Lung (tissue), 12 donors: Measurements from ENCODE around the gene PANK4. TPM values are rescaled to one million over a fixed set of nuclear protein-coding genes. Genes with fewer than 3 reads are reported as not detected.

Experiments
- ATAC-seq: fragments of 200-7000 bp; cut with Tn5 transposase; one replicate; pipeline ENCODE4 v1.9.1; 2020; ENCODE audit warnings: moderate number of reproducible peaks; ENCODE audit not compliant: insufficient read depth, low FRiP score
- DNase-seq, 3 donors: peaks; one replicate each; pipeline ENCODE4 v3.0.0-alpha.2; 2013 to 2017
- H3K27ac ChIP-seq, 2 donors: one replicate each; pipeline ENCODE4 v1.5.1; 2013; ENCODE audit warnings: mild to moderate bottlenecking in 2 of 2, moderate library complexity in 2 of 2, control low read depth in 1 of 2, inconsistent platforms in 1 of 2, low read depth in 1 of 2, low read length in 1 of 2
- H3K27me3 ChIP-seq, 3 donors: one replicate each; pipeline ENCODE4 v1.5.1; 2013; ENCODE audit warnings: low read length in 2 of 3; ENCODE audit not compliant: control insufficient read depth in 3 of 3, insufficient read depth in 3 of 3
- H3K36me3 ChIP-seq, 4 donors: one replicate each; pipeline ENCODE4 v1.5.1; 2013; ENCODE audit warnings: low read length in 4 of 4, mild to moderate bottlenecking in 1 of 4, moderate library complexity in 1 of 4; ENCODE audit not compliant: control insufficient read depth in 4 of 4, insufficient read depth in 4 of 4
- H3K4me1 ChIP-seq, 5 donors: one replicate each; pipeline ENCODE4 v1.5.1; 2013; ENCODE audit warnings: low read length in 5 of 5, mild to moderate bottlenecking in 2 of 5, moderate library complexity in 1 of 5; ENCODE audit not compliant: control insufficient read depth in 5 of 5, insufficient read depth in 5 of 5
- H3K4me3 ChIP-seq: one replicate; pipeline ENCODE4 v1.5.1; 2013; ENCODE audit warnings: mild to moderate bottlenecking, control low read depth, moderate library complexity
- H3K9ac ChIP-seq, 2 donors: one replicate each; pipeline ENCODE4 v1.5.1; 2013; ENCODE audit warnings: low read length in 2 of 2, control low read depth in 1 of 2; ENCODE audit not compliant: insufficient read depth in 1 of 2
- H3K9me3 ChIP-seq, 4 donors: one replicate each; pipeline ENCODE4 v1.5.1; 2013; ENCODE audit warnings: low read length in 3 of 4, mild to moderate bottlenecking in 1 of 4, moderate library complexity in 1 of 4; ENCODE audit not compliant: control insufficient read depth in 4 of 4, insufficient read depth in 3 of 4
- WGBS, 2 donors: extraction: QIAGEN DNeasy Blood & Tissue Kit; methylation state at CpG; one replicate each; pipeline ENCODE4 v1.1.7; 2013; 5-methylcytosine and 5-hydroxymethylcytosine counted together
- polyA plus RNA-seq, 2 donors: library from polyadenylated mRNA; stranded (reverse); fragments of 200-250 nt; gene quantifications; one replicate each; pipeline ENCODE4 v1.2.1, GENCODE V29; 2013
- total RNA-seq, 2 donors: library from RNA; depleted of rRNA in 1 of 2; stranded (reverse); fragments of >200 nt in 1 of 2; gene quantifications; one replicate each; pipeline ENCODE4 v1.2.1, GENCODE V29; 2014 to 2021
- TF ChIP-seq, protein P1 (sequence below): IDR thresholded peaks from 2 replicates; pipeline ENCODE4 v1.5.1; 2012; ENCODE audit warnings: mild to moderate bottlenecking; ENCODE audit errors: control extremely low read depth, extremely low read depth
- donor health status: control.
- donor health status: control.
- donor health status: Bipolar disorder and iron deficiency.
- donor health status: healthy.
- donor health status: DM: yes; HTN: yes; CAD: no.

Gene PANK4
- total and polyA plus RNA-seq, 4 donors: 17.6 to 36.3 (median 21.7) TPM

DNA sequence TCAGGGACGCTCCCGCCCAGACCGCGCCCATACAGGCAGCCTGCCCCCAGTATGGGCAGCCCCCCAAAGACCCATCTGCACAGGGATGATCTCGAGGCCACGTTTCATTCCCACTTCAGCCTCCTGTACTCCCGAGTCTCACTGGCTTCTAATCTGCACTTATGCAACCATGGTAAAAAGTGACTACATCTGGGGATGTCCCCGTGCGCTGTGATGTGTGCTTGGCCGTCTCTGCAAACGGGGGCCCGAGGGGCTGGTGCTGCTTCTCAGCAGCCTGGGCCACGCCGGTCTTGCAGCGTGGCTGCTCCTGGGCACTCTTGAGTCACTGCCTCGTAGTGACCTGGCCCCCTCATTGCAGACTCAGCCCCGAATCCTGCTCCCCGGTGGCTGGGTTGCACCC is 67.7 kb downstream of the PANK4 start:
- Histone ChIP-seq H3K27me3 (peaks cover 0 to 16% (median 0%) of the 10 kb centered on the region in 3 donors), H3K36me3 (no peaks in the 10 kb centered on the region), H3K4me3 (no peak overlapping the region), H3K9ac (no peak overlapping the region), H3K27ac (no peak overlapping the region), H3K4me1 (peaks cover 0 to 17% (median 1%) of the 10 kb centered on the region in 5 donors), H3K9me3 (peaks cover 0 to 2% (median 0%) of the 10 kb centered on the region in 4 donors)
- WGBS, 2 donors: 84 to 87% methylated on average over 18 of the region's 18 CpGs
- DNase-seq (no peak), ATAC-seq (no peak)
- TF ChIP-seq, protein P1, sequence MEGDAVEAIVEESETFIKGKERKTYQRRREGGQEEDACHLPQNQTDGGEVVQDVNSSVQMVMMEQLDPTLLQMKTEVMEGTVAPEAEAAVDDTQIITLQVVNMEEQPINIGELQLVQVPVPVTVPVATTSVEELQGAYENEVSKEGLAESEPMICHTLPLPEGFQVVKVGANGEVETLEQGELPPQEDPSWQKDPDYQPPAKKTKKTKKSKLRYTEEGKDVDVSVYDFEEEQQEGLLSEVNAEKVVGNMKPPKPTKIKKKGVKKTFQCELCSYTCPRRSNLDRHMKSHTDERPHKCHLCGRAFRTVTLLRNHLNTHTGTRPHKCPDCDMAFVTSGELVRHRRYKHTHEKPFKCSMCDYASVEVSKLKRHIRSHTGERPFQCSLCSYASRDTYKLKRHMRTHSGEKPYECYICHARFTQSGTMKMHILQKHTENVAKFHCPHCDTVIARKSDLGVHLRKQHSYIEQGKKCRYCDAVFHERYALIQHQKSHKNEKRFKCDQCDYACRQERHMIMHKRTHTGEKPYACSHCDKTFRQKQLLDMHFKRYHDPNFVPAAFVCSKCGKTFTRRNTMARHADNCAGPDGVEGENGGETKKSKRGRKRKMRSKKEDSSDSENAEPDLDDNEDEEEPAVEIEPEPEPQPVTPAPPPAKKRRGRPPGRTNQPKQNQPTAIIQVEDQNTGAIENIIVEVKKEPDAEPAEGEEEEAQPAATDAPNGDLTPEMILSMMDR: no peak

Other genes starting within 250 kb of the PANK4 start
- 10 to 100 TPM; 20.7 to 23.9 TPM for gene MORN1, start 135.0 kb downstream of the PANK4 start, total RNA-seq
- gene MORN1, start 135.0 kb downstream of the PANK4 start, polyA plus RNA-seq: 1 to 10 TPM; 5.2 to 7.2 TPM
- 100 to 1,000 TPM in 1 of 2 donors, 10 to 100 TPM in 1; 79.7 to 134 TPM for gene RER1, start 134.8 kb downstream of the PANK4 start, total RNA-seq
- gene RER1, start 134.8 kb downstream of the PANK4 start, polyA plus RNA-seq: 10 to 100 TPM; 71.7 to 96.1 TPM
- 10 to 100 TPM; 15.7 to 25.4 TPM for gene PEX10, start 114.0 kb downstream of the PANK4 start, total RNA-seq
- 10 to 100 TPM; 19.4 to 21.6 TPM for gene PEX10, start 114.0 kb downstream of the PANK4 start, polyA plus RNA-seq
- gene PLCH2, start 50.3 kb downstream of the PANK4 start, total RNA-seq: 1 to 10 TPM; 4.0 to 7.9 TPM
- gene PLCH2, start 50.3 kb downstream of the PANK4 start, polyA plus RNA-seq: 1 to 10 TPM; 2.1 to 2.7 TPM
- gene HES5, start 3.7 kb upstream of the PANK4 start, total RNA-seq: under 1 TPM; 0.46 to 1.00 TPM
- gene HES5, start 3.7 kb upstream of the PANK4 start, polyA plus RNA-seq: under 1 TPM; 0.16 to 0.26 TPM
- gene TNFRSF14, start 29.8 kb upstream of the PANK4 start, total RNA-seq: 100 to 1,000 TPM in 1 of 2 donors, 10 to 100 TPM in 1; 67.4 to 127 TPM
- 100 to 1,000 TPM; 191 to 200 TPM for gene TNFRSF14, start 29.8 kb upstream of the PANK4 start, polyA plus RNA-seq
- gene PRXL2B, start 60.2 kb upstream of the PANK4 start, total RNA-seq: 10 to 100 TPM; 17.8 to 39.8 TPM
- 10 to 100 TPM; 24.9 to 29.0 TPM for gene PRXL2B, start 60.2 kb upstream of the PANK4 start, polyA plus RNA-seq
- gene MMEL1, start 106.4 kb upstream of the PANK4 start, total RNA-seq: 1 to 10 TPM; 4.0 to 5.9 TPM
- 1 to 10 TPM; 6.2 to 8.4 TPM for gene MMEL1, start 106.4 kb upstream of the PANK4 start, polyA plus RNA-seq